NCI-H2171 (cell line): ENCODE data around the gene PRH1.

Source experiments
- DNase-seq: peaks from one replicate; lab custom pipeline; 2025; lab: John Stamatoyannopoulos, UW

PRH1 gene

GRCh38 chr12:10884086-10884725, at the start of gene PRH1:
Gene PRH1 (minus strand): TSS chr12:10884255. CDS start chr12:10884217, 38 bp downstream.
- DNase-seq = no peak

GRCh38 chr12:10928746-10929286, 44.8 kb upstream of the PRH1 start, which contains the start of gene PRH2:
Gene PRH2 (plus strand): TSS chr12:10929236. CDS start chr12:10929274, 38 bp downstream.
- DNase-seq = no peak

GRCh38 chr12:10926269-10926668, 42.2 kb upstream of the PRH1 start:
- no peak for DNase-seq

GRCh38 chr12:10919809-10920208, 35.8 kb upstream of the PRH1 start:
- no peak for DNase-seq

GRCh38 chr12:10910380-10910779, 26.3 kb upstream of the PRH1 start:
- DNase-seq = no peak

- no peak for DNase-seq
Measured at GRCh38 chr12:10909462-10909861, 25.4 kb upstream of the PRH1 start, which contains the start of gene TAS2R13. Gene TAS2R13 (minus strand): TSS chr12:10909562. CDS start chr12:10909298, 264 bp downstream.

- no peak for DNase-seq
Measured at GRCh38 chr12:10904686-10905085, 20.6 kb upstream of the PRH1 start.

GRCh38 chr12:10901427-10901826, 17.4 kb upstream of the PRH1 start:
- DNase-seq = no peak

GRCh38 chr12:10900972-10901371, 16.9 kb upstream of the PRH1 start:
- DNase-seq = no peak

GRCh38 chr12:10900530-10900929, 16.5 kb upstream of the PRH1 start:
- no peak for DNase-seq

GRCh38 chr12:10896854-10897253, 12.8 kb upstream of the PRH1 start:
- DNase-seq = no peak

- no peak for DNase-seq
Measured at GRCh38 chr12:10891937-10892336, 7.9 kb upstream of the PRH1 start.

- no peak for DNase-seq
Measured at GRCh38 chr12:10889226-10889625, 5.2 kb upstream of the PRH1 start.

- no peak for DNase-seq
Measured at GRCh38 chr12:10873378-10873777, 10.7 kb downstream of the PRH1 start.

- DNase-seq = no peak
Measured at GRCh38 chr12:10867381-10867780, 16.7 kb downstream of the PRH1 start.

GRCh38 chr12:10863512-10864218, 20.4 kb downstream of the PRH1 start:
- no peak for DNase-seq

GRCh38 chr12:10861366-10861765, 22.7 kb downstream of the PRH1 start:
- no peak for DNase-seq

GRCh38 chr12:10855807-10856206, 28.2 kb downstream of the PRH1 start:
- no peak for DNase-seq

GRCh38 chr12:10853776-10854175, 30.3 kb downstream of the PRH1 start:
- no peak for DNase-seq

- no peak for DNase-seq
Measured at GRCh38 chr12:10851243-10851858, 32.7 kb downstream of the PRH1 start.

- no peak for DNase-seq
Measured at GRCh38 chr12:10849425-10849878, 34.6 kb downstream of the PRH1 start, which contains the start of gene PRR4. Gene PRR4 (minus strand): TSS chr12:10849475. CDS start chr12:10849437, 38 bp downstream.

GRCh38 chr12:10847744-10848143, 36.3 kb downstream of the PRH1 start:
- DNase-seq = no peak

GRCh38 chr12:10842862-10843261, 41.2 kb downstream of the PRH1 start:
- DNase-seq = no peak
